Inflammatory macrophage treated with lipopolysaccharide for 1 hour (primary cell): Measurements from ENCODE around the gene SIRT7.

Experiments
- DNase-seq, 2 donors: peaks; one replicate each; pipeline ENCODE4 v3.0.0-alpha.2; 2020 to 2022

The SIRT7 gene

GRCh38 chr17:81917565-81918332, at the start of gene SIRT7:
TSS of gene SIRT7 (minus strand) at chr17:81918176. CDS start at chr17:81918131, 45 bp downstream.
- peak; percentile 71 to 92 for DNase-seq

- no peak for DNase-seq
These were observed 49.2 kb upstream of the SIRT7 start for GRCh38 chr17:81967244-81967532.

- DNase-seq = peak; percentile 20 to 21
These were observed 48.6 kb upstream of the SIRT7 start for GRCh38 chr17:81966343-81967243.

- no peak for DNase-seq
These were observed 46.3 kb upstream of the SIRT7 start for GRCh38 chr17:81964081-81964849.

- DNase-seq = no peak
These were observed 44.8 kb upstream of the SIRT7 start for GRCh38 chr17:81962499-81963441.

- DNase-seq = no peak
These were observed 43.8 kb upstream of the SIRT7 start for GRCh38 chr17:81961521-81962498.

GRCh38 chr17:81961087-81961511, 43.1 kb upstream of the SIRT7 start, which contains the start of gene NOTUM:
TSS of gene NOTUM (minus strand) at chr17:81961187. CDS start at chr17:81960909, 278 bp downstream.
- no peak for DNase-seq

- no peak for DNase-seq
These were observed 42.4 kb upstream of the SIRT7 start for GRCh38 chr17:81960130-81960958.

GRCh38 chr17:81959362-81960129, 41.6 kb upstream of the SIRT7 start:
- DNase-seq = peak; percentile 41 to 81

- DNase-seq = no peak
These were observed 40.8 kb upstream of the SIRT7 start for GRCh38 chr17:81958633-81959342.

- no peak for DNase-seq
These were observed 39.9 kb upstream of the SIRT7 start for GRCh38 chr17:81957691-81958432.

- no peak for DNase-seq
These were observed 38.9 kb upstream of the SIRT7 start for GRCh38 chr17:81956607-81957589.

GRCh38 chr17:81955756-81956544, 38.0 kb upstream of the SIRT7 start:
- DNase-seq = no peak

- DNase-seq = no peak
These were observed 37.2 kb upstream of the SIRT7 start for GRCh38 chr17:81955058-81955681.
